BLaER1 (cell line): ENCODE measurements around the gene KCNN3.

Source experiments
- H3K27ac ChIP-seq: shearing (Covaris generic); formaldehyde crosslinking; 2 replicates; pipeline ENCODE4 v1.8.1; 2022
- H3K27me3 ChIP-seq: shearing (Covaris generic); formaldehyde crosslinking; 2 replicates; pipeline ENCODE4 v1.8.1; 2022
- H3K36me3 ChIP-seq: shearing (Covaris generic); formaldehyde crosslinking; 2 replicates; pipeline ENCODE4 v1.8.1; 2022
- H3K4me1 ChIP-seq: shearing (Covaris generic); formaldehyde crosslinking; 2 replicates; pipeline ENCODE4 v1.8.1; 2022
- H3K4me2 ChIP-seq: shearing (Covaris generic); formaldehyde crosslinking; 2 replicates; pipeline ENCODE4 v1.8.1; 2022
- H3K4me3 ChIP-seq: shearing (Covaris generic); formaldehyde crosslinking; 2 replicates; pipeline ENCODE4 v1.8.1; 2022
- H3K9ac ChIP-seq: shearing (Covaris generic); formaldehyde crosslinking; 2 replicates; pipeline ENCODE4 v1.8.1; 2022
- H3K9me3 ChIP-seq: shearing (Covaris generic); formaldehyde crosslinking; 2 replicates; pipeline ENCODE4 v1.8.1; 2022
- H4K20me1 ChIP-seq: shearing (Covaris generic); formaldehyde crosslinking; 2 replicates; pipeline ENCODE4 v1.8.1; 2022
- Cebpa-rat ChIP-seq: shearing (Covaris generic); IDR thresholded peaks from 2 replicates; pipeline ENCODE4 v1.8.1; 2022

The KCNN3 gene

DNA sequence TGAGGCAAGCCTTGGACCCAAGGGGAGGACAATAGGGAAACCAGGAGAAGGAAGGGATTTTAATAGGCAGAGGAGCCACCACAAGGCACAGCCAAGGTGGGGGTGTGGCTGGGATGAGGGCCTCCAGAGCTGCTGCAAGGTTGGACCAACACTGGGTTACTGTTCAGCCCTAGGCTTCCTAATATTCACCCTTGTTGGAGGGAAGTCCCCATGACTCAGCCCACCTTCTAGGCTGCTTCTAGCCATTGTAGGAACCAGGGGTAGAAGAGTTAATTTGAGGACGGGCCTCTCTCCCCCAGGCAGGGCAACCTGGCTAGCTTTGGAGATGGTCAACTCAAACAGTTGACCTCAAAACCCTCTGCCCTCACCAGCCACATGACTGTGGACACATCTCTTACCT, 59.5 kb downstream of the KCNN3 start:
- H3K4me1 ChIP-seq = peaks cover 36% of the 10 kb centered on the region
- no peak overlapping the region for H3K4me2 ChIP-seq

DNA sequence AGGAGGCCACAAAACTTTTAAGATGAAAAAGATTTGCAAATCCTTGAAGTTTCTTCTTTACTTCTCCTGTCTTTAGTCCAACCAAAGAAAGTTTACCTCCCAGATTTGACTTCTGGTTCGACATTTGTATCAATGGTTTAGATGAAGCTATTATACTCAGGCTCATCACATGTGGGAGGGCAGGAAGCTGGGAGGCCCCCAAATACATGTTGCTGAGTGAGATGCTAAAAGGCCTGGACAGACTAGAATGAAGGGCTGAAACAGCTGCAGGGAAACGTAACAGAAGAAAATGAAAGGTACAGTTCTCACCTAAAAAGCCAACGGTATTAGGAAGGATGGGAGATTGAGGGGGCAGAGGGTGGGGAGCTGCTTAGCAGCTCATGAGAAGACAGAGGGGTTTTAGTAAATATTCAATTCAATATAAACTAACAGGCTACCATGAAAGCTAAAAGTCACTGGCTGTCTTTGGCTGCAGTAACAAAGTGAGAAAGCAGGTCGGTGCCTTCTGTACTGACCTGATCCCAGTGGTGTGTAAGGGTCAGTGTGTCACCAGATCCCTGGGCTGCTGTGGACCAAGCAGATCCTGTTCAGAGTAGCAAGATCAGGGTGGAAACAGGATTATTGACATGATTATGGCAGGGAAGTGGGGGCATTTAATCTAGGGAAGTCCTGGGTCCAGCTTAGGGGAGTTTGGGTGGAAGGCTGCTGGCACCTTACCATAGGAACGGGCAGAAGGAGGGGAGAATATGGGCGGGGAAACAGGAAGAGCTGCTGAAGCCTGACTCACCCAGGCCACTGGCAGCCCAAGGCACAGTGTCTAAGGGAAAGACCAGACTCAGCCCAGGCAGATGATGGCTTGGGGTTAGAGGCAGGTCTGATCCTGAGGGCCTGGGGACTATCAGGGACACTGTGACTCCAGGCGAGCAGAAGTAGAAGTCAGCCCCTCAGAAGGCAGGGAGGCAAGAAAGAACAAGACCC, 60.4 kb downstream of the KCNN3 start:
- TF ChIP-seq Cebpa-rat = no peak
- H4K20me1 ChIP-seq = peaks cover 4% of the 10 kb centered on the region; the same call in 1 of the 2 replicates
- no peak overlapping the region for H3K27ac ChIP-seq
- no peak overlapping the region for H3K4me3 ChIP-seq
- H3K36me3 ChIP-seq = no peaks in the 10 kb centered on the region
- H3K9ac ChIP-seq = no peak overlapping the region
- no peak overlapping the region for H3K4me2 ChIP-seq
- H3K9me3 ChIP-seq = no peaks in the 10 kb centered on the region
- H3K4me1 ChIP-seq = peaks cover 43% of the 10 kb centered on the region
- H3K27me3 ChIP-seq = peaks cover 54% of the 10 kb centered on the region

More for the DNA sequence above, 59.5 kb downstream of the KCNN3 start:
- Histone ChIP-seq H3K27me3 (peaks cover 52% of the 10 kb centered on the region), H3K36me3 (no peaks in the 10 kb centered on the region), H4K20me1 (peaks cover 4% of the 10 kb centered on the region; the same call in 1 of the 2 replicates), H3K9ac (no peak overlapping the region), H3K27ac (no peak overlapping the region), H3K9me3 (no peaks in the 10 kb centered on the region), H3K4me3 (no peak overlapping the region)
- TF ChIP-seq Cebpa-rat = no peak

DNA sequence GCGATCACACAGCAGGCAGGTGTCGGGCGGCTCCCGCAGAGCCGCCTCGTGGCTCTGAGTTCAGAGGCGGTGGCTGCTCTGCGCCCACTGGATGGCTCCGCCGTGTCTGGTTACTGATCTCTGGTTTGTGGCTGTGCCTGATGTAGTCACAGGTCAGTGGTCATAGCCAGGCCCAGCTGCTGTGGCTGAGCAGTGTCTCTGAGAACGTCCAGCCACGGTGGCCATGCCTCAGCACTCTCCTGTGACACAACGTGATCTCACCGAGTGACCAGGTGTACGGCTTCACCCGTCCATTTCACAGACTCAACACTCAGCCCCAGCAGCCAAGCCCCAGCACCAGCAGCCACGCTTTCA, 61.2 kb downstream of the KCNN3 start:
- Histone ChIP-seq H3K4me2 (peak overlapping the region; percentile 36), H3K27me3 (peaks cover 54% of the 10 kb centered on the region), H3K36me3 (no peaks in the 10 kb centered on the region), H3K9me3 (no peaks in the 10 kb centered on the region), H3K4me3 (no peak overlapping the region), H4K20me1 (peaks cover 4% of the 10 kb centered on the region; the same call in 1 of the 2 replicates), H3K9ac (no peak overlapping the region), H3K27ac (no peak overlapping the region), H3K4me1 (peaks cover 46% of the 10 kb centered on the region)
- TF ChIP-seq Cebpa-rat = no peak

DNA sequence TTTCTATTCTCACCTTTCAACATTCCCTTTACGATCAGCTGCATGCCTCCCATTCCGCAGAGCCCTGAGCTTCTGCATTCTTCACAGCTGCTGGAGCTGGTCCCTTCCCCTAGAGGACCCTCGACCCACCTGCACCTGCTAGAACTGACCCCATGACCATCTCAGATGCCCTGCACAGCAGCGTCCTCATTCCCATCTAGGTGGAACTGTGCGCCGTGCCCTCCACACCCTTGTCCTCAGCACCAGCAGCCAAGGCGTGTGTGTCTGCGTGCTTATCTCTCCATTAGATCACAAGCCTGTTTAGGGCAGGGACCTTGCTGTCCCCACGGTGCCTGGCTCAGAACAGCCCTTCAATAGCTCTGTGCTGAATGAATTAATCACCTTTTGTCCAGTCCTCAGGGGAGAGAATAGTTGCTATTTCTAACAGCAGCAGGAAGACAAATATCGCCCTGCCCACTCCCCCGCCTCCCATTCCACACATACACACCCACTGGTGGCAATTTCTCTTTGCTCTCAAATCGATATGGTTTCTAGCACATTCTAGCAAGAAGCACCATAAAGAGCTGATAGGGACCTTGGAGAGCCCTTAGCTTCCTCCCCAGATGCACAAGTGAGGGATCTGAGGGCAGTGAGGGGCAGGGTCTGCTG, 61.7 kb downstream of the KCNN3 start:
- H3K9me3 ChIP-seq = no peaks in the 10 kb centered on the region
- H3K4me1 ChIP-seq = peaks cover 51% of the 10 kb centered on the region
- H3K4me3 ChIP-seq = no peak overlapping the region
- no peak for TF ChIP-seq Cebpa-rat
- H4K20me1 ChIP-seq = peaks cover 4% of the 10 kb centered on the region; the same call in 1 of the 2 replicates
- H3K4me2 ChIP-seq = peak overlapping the region; percentile 36
- peaks cover 54% of the 10 kb centered on the region for H3K27me3 ChIP-seq
- H3K27ac ChIP-seq = no peak overlapping the region
- H3K36me3 ChIP-seq = no peaks in the 10 kb centered on the region
- no peak overlapping the region for H3K9ac ChIP-seq

DNA sequence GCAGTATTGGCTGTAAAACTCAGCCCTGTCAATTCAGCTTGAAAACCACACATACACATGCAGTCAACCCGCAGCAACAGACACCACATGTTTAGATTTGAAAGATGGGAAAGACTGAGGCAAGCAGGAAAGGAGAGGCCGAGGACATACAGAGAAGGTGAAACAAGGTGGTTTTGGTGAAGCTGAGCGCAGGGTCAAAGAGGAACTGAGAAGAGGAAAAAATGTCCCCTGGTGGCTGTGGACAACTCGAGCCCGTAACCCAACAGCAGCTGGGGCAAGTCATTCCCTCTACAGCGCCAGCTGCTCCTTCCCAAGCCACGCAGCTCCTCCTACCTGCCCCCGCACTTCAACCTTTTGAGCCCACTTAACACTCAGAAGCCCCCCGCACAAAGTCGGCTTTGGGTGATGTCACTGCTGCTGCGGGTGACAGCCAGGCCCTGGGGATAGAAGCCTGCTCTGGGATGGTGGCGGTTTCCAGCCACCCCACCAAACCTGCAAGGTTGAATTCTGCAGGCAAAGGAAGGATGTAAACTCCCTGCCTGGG, 63.0 kb downstream of the KCNN3 start:
- H4K20me1 ChIP-seq = peaks cover 4% of the 10 kb centered on the region; the same call in 1 of the 2 replicates
- no peak overlapping the region for H3K4me3 ChIP-seq
- TF ChIP-seq Cebpa-rat = no peak
- H3K4me2 ChIP-seq = peak overlapping the region; percentile 60
- H3K27me3 ChIP-seq = peaks cover 54% of the 10 kb centered on the region
- no peaks in the 10 kb centered on the region for H3K36me3 ChIP-seq
- H3K9ac ChIP-seq = no peak overlapping the region
- H3K9me3 ChIP-seq = no peaks in the 10 kb centered on the region
- H3K27ac ChIP-seq = no peak overlapping the region
- H3K4me1 ChIP-seq = peaks cover 60% of the 10 kb centered on the region

DNA sequence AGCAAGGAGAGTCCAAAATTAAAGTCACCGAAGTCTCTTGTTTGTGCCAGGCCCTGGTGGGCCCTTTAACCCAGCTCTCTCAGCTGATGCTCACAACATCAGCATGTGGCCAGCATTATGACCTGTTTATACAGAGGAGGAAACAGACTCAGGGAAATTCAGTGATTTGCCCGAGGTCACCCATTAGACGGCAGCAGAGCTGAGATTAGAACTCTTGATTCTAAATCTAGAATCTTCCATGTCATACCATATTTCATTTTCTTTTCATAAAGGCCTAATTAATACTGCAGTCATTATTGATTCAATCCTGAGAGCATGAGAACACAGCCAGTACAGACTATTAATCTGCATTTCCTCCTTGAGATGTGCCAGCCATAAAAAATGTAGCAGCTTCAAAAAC, 63.7 kb downstream of the KCNN3 start:
- Histone ChIP-seq H3K27ac (no peak overlapping the region), H4K20me1 (peaks cover 4% of the 10 kb centered on the region; the same call in 1 of the 2 replicates), H3K4me2 (peak overlapping the region; percentile 60), H3K9me3 (no peaks in the 10 kb centered on the region), H3K9ac (no peak overlapping the region), H3K4me1 (peaks cover 60% of the 10 kb centered on the region), H3K4me3 (no peak overlapping the region), H3K36me3 (no peaks in the 10 kb centered on the region), H3K27me3 (peaks cover 54% of the 10 kb centered on the region)
- TF ChIP-seq Cebpa-rat = no peak

DNA sequence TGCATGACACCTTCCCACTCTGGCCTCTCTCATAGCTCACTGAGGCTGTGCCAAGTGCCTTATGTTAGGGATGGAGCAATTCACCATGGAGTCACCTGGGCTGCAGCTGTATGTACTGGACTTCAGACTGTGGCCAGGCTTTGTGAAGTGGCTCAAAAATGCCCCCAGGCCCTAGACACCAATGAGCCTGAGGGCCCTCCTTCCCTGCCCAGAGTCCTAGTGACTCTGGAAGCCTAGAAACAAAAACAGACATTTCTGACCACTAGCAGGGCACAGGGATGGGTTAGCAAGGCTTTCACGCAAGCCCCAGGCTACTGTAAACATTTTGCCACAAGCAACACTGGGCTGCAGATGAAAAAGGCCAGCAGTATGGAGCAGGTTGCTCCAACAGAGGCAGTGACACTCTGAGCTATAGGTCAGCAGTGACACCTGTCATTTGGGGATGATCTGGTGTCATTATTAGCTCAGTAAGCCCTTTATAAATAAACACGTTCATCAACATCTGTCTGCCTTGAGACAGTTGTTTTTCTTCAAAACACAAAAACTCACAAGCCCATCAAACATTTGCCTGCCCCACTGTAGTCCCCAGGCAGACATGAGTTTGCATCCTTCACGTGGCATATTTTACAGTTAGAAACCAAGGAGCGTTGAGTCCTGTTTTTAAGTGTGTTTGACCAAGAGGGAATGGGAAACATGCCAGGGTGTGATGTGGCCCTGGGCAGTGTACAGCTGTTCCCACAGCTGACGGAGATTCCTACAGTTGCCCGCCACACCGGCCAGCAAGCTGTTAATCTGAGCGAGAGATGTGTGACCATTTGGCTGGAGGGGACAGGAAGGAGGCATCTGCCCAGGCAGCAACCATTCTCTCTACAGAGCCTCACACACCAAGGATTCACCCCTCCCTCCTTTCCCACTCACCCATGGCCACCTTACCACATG, 66.8 kb downstream of the KCNN3 start:
- Histone ChIP-seq H3K27me3 (peaks cover 29% of the 10 kb centered on the region), H3K27ac (no peak overlapping the region), H3K4me1 (peaks cover 51% of the 10 kb centered on the region), H3K4me3 (no peak overlapping the region), H3K9me3 (no peaks in the 10 kb centered on the region), H3K36me3 (no peaks in the 10 kb centered on the region), H3K4me2 (peak overlapping the region; percentile 39), H3K9ac (no peak overlapping the region), H4K20me1 (peaks cover under 1% of the 10 kb centered on the region; the same call in 1 of the 2 replicates)
- TF ChIP-seq Cebpa-rat = no peak

DNA sequence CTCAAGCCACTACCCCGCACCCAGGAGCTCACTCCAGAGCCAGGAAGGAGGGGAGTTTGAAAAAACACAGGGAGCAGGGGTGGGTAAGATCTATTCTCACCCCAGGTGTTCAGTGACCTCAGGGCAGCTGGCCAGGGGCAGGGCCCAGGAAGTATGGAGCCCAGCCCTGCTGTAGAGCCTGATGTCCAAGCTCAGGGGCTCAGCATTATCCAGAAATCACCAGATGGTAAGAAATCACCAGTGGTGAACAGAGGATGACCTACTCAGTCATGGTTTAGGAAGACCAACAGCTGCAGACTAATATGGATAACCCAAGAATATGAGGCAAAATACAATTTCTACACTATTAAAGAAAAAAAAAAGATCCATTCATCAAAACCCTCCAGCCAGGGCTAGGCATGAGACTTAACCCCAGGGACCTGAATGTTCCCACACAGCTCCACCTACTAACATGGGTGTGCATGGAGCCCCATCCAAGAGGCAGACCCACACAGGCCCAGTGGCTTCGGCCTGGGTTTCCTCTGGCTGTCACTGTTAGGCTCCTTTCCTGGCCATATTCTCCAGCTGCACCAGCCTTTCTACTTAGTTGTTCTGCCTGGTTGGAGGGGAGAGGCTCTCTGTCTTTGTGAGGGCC, 67.6 kb downstream of the KCNN3 start:
- peak overlapping the region; percentile 39; the same call in 1 of the 2 replicates for H3K4me2 ChIP-seq

More for the DNA sequence above, 67.6 kb downstream of the KCNN3 start:
- H4K20me1 ChIP-seq = no peaks in the 10 kb centered on the region
- no peak overlapping the region for H3K27ac ChIP-seq
- H3K9ac ChIP-seq = no peak overlapping the region
- TF ChIP-seq Cebpa-rat = no peak
- H3K4me3 ChIP-seq = no peak overlapping the region
- peaks cover 21% of the 10 kb centered on the region for H3K27me3 ChIP-seq
- no peaks in the 10 kb centered on the region for H3K9me3 ChIP-seq
- no peaks in the 10 kb centered on the region for H3K36me3 ChIP-seq
- peaks cover 43% of the 10 kb centered on the region for H3K4me1 ChIP-seq
